ENCODE measurements around the gene DBP. TPM values are rescaled to one million over a fixed set of nuclear protein-coding genes. Genes with fewer than 3 reads are reported as not detected.

DBP gene
- total RNA-seq, 1 experiment from 2014 or later: 12.0 TPM

DNA sequence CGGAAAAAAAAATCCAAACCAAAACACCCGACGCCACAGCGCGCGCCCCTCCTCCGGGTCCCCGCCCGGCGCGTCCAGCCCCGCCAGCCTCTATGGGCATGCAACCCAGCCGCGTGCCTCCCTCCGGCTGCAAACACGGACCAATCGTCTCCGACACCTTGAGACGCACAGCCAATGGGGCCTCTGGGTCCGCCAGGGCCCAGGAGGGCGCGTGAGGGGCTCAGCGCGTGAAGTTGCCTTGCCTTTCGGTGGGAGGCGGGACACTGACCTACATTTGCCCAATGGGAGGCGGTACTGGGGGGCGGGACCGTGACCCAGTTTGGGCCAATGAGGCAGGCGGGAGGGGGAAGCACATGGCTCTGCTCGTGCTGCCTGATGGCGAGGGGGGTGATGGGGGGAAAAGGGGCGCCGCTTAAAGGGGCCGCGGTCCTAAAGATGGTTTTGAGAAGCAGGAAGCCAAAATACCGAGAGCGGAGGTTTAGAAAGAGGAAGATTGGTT, 319 bp upstream of the DBP start (continued):
- no peak for TF ChIP-seq MXD4 (CRISPR knock-in tag; IDR thresholded peaks at IDR 0.05; ENCODE audit: borderline replicate concordance)
- TF ChIP-seq, protein P1, sequence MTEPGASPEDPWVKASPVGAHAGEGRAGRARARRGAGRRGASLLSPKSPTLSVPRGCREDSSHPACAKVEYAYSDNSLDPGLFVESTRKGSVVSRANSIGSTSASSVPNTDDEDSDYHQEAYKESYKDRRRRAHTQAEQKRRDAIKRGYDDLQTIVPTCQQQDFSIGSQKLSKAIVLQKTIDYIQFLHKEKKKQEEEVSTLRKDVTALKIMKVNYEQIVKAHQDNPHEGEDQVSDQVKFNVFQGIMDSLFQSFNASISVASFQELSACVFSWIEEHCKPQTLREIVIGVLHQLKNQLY (CRISPR knock-in tag; IDR thresholded peaks at IDR 0.05): no peak
- peak; percentile 46; the same call in 1 of the 2 replicates for TF ChIP-seq ZNF219 (CRISPR knock-in tag; IDR thresholded peaks at IDR 0.05; ENCODE audit: borderline replicate concordance)
- no peak for TF ChIP-seq ATF1 (CRISPR knock-in tag; IDR thresholded peaks at IDR 0.05)
- peak; percentile 72; the same call in 1 of the 2 replicates for TF ChIP-seq CREM (CRISPR knock-in tag; IDR thresholded peaks at IDR 0.05)
- TF ChIP-seq, protein P2, sequence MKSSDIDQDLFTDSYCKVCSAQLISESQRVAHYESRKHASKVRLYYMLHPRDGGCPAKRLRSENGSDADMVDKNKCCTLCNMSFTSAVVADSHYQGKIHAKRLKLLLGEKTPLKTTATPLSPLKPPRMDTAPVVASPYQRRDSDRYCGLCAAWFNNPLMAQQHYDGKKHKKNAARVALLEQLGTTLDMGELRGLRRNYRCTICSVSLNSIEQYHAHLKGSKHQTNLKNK (CRISPR knock-in tag; IDR thresholded peaks at IDR 0.05): no peak
- TF ChIP-seq, protein P3, sequence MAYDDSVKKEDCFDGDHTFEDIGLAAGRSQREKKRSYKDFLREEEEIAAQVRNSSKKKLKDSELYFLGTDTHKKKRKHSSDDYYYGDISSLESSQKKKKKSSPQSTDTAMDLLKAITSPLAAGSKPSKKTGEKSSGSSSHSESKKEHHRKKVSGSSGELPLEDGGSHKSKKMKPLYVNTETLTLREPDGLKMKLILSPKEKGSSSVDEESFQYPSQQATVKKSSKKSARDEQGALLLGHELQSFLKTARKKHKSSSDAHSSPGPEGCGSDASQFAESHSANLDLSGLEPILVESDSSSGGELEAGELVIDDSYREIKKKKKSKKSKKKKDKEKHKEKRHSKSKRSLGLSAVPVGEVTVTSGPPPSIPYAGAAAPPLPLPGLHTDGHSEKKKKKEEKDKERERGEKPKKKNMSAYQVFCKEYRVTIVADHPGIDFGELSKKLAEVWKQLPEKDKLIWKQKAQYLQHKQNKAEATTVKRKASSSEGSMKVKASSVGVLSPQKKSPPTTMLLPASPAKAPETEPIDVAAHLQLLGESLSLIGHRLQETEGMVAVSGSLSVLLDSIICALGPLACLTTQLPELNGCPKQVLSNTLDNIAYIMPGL (CRISPR knock-in tag; IDR thresholded peaks at IDR 0.05): 0 out of 2 replicates have a peak, but pooled peaks have one; percentile 11
- TF ChIP-seq RELA (CRISPR knock-in tag; IDR thresholded peaks at IDR 0.05; ENCODE audit: borderline replicate concordance): no peak
- TF ChIP-seq ZNF317 (CRISPR knock-in tag; IDR thresholded peaks at IDR 0.05; ENCODE audit: borderline replicate concordance, low read depth): no peak
- no peak for TF ChIP-seq FOXJ3 (CRISPR knock-in tag; IDR thresholded peaks at IDR 0.05; ENCODE audit: borderline replicate concordance)
- TF ChIP-seq ELF4 (CRISPR knock-in tag; IDR thresholded peaks at IDR 0.05; ENCODE audit: low read depth): peak; percentile 73; the same call in 1 of the 2 replicates
- TF ChIP-seq, protein P4, sequence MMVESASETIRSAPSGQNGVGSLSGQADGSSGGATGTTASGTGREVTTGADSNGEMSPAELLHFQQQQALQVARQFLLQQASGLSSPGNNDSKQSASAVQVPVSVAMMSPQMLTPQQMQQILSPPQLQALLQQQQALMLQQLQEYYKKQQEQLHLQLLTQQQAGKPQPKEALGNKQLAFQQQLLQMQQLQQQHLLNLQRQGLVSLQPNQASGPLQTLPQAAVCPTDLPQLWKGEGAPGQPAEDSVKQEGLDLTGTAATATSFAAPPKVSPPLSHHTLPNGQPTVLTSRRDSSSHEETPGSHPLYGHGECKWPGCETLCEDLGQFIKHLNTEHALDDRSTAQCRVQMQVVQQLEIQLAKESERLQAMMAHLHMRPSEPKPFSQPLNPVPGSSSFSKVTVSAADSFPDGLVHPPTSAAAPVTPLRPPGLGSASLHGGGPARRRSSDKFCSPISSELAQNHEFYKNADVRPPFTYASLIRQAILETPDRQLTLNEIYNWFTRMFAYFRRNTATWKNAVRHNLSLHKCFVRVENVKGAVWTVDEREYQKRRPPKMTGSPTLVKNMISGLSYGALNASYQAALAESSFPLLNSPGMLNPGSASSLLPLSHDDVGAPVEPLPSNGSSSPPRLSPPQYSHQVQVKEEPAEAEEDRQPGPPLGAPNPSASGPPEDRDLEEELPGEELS (CRISPR knock-in tag; IDR thresholded peaks at IDR 0.05): peak; percentile 94
- TF ChIP-seq NFYB (CRISPR knock-in tag; conservative IDR thresholded peaks at IDR 0.05; ENCODE audit: low read depth): peak; percentile 90
- TF ChIP-seq CBFB (CRISPR knock-in tag; IDR thresholded peaks at IDR 0.05; ENCODE audit: low read depth): 0 out of 2 replicates have a peak, but pooled peaks have one; percentile 67
- TF ChIP-seq FOXK1 (CRISPR knock-in tag; IDR thresholded peaks at IDR 0.05): peak; percentile 92
- TF ChIP-seq, protein P5, sequence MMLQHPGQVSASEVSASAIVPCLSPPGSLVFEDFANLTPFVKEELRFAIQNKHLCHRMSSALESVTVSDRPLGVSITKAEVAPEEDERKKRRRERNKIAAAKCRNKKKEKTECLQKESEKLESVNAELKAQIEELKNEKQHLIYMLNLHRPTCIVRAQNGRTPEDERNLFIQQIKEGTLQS (CRISPR knock-in tag; conservative IDR thresholded peaks at IDR 0.05): peak; percentile 64; the same call in 1 of the 2 replicates
- TF ChIP-seq, protein P6, sequence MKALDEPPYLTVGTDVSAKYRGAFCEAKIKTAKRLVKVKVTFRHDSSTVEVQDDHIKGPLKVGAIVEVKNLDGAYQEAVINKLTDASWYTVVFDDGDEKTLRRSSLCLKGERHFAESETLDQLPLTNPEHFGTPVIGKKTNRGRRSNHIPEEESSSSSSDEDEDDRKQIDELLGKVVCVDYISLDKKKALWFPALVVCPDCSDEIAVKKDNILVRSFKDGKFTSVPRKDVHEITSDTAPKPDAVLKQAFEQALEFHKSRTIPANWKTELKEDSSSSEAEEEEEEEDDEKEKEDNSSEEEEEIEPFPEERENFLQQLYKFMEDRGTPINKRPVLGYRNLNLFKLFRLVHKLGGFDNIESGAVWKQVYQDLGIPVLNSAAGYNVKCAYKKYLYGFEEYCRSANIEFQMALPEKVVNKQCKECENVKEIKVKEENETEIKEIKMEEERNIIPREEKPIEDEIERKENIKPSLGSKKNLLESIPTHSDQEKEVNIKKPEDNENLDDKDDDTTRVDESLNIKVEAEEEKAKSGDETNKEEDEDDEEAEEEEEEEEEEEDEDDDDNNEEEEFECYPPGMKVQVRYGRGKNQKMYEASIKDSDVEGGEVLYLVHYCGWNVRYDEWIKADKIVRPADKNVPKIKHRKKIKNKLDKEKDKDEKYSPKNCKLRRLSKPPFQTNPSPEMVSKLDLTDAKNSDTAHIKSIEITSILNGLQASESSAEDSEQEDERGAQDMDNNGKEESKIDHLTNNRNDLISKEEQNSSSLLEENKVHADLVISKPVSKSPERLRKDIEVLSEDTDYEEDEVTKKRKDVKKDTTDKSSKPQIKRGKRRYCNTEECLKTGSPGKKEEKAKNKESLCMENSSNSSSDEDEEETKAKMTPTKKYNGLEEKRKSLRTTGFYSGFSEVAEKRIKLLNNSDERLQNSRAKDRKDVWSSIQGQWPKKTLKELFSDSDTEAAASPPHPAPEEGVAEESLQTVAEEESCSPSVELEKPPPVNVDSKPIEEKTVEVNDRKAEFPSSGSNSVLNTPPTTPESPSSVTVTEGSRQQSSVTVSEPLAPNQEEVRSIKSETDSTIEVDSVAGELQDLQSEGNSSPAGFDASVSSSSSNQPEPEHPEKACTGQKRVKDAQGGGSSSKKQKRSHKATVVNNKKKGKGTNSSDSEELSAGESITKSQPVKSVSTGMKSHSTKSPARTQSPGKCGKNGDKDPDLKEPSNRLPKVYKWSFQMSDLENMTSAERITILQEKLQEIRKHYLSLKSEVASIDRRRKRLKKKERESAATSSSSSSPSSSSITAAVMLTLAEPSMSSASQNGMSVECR (CRISPR knock-in tag; IDR thresholded peaks at IDR 0.05; ENCODE audit: borderline replicate concordance): peak; percentile 88; the same call in 1 of the 2 replicates
- TF ChIP-seq, protein P7, sequence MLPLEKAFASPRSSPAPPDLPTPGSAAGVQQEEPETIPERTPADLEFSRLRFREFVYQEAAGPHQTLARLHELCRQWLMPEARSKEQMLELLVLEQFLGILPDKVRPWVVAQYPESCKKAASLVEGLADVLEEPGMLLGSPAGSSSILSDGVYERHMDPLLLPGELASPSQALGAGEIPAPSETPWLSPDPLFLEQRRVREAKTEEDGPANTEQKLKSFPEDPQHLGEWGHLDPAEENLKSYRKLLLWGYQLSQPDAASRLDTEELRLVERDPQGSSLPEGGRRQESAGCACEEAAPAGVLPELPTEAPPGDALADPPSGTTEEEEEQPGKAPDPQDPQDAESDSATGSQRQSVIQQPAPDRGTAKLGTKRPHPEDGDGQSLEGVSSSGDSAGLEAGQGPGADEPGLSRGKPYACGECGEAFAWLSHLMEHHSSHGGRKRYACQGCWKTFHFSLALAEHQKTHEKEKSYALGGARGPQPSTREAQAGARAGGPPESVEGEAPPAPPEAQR (CRISPR knock-in tag; IDR thresholded peaks at IDR 0.05): no peak

Data from WTC11 (cell line).